Testis (tissue), 2 donors: ENCODE results near the gene RHEX.

Experiments used
- CTCF ChIP-seq, 3 experiments: fragments of 450-650 bp in 2 of 3; fragments of 200-600 bp in 1 of 3; sonication (generic) in 1 of 3; IDR thresholded peaks; one replicate each; pipeline ENCODE4 v1.5.1; 2016 to 2019; ENCODE audit warnings: antibody characterized with exemption in 3 of 3, mild to moderate bottlenecking in 2 of 3, moderate library complexity in 1 of 3
- POLR2A ChIP-seq: fragments of 450-650 bp; IDR thresholded peaks from one replicate; pipeline ENCODE4 v1.6.1; 2017; ENCODE audit warnings: antibody characterized with exemption, mild to moderate bottlenecking, moderate library complexity

- TF ChIP-seq CTCF (IDR thresholded peaks at IDR 0.05) (no peak), POLR2A (no peak)
Observed at GRCh38 chr1:206005234-206005633, 47.7 kb upstream of the RHEX start.
